Right cardiac atrium (tissue), 5 donors: ENCODE results near the gene PSMA7. TPM values are rescaled to one million over a fixed set of nuclear protein-coding genes. Genes with fewer than 3 reads are reported as not detected.

Experiments used
- polyA plus RNA-seq: library from polyadenylated mRNA; stranded (reverse); fragments of 200-250 nt; gene quantifications from one replicate; pipeline ENCODE4 v1.2.3, GENCODE V29; 2013
- total RNA-seq, 4 donors: library from RNA; stranded (reverse); fragmentation: NEBNext Ultra II Directional; extraction: Animal tissue kit (Norgen Biotek cat#: 25700); gene quantifications; one replicate each; pipeline ENCODE4 v1.2.1, GENCODE V29; 2021
- donor health status: healthy with polysubstance abuse.
- donor health status: DM: no; HTN: yes; CAD: no.
- donor health status: DM: no; HTN: no; CAD: no.
- donor health status: DM: no; HTN: yes; CAD: no; lungs with severe emphysema.
- donor health status: DM: yes; HTN: yes; CAD: no.

PSMA7 gene
- total and polyA plus RNA-seq, 5 donors = 178 to 244 (median 214) TPM

Other genes with a start within 250 kb of the PSMA7 start
- gene TAF4, start 77.5 kb downstream of the PSMA7 start, total RNA-seq = 10 to 100 TPM in 1 of 4 donors, 1 to 10 TPM in 3; 7.0 to 13.6 (median 8.6) TPM
- 3.8 TPM for gene TAF4, start 77.5 kb downstream of the PSMA7 start, polyA plus RNA-seq
- gene LSM14B, start 20.9 kb downstream of the PSMA7 start, total RNA-seq = 10 to 100 TPM; 32.9 to 45.7 (median 40.9) TPM
- 27.6 TPM for gene LSM14B, start 20.9 kb downstream of the PSMA7 start, polyA plus RNA-seq
- 1 to 10 TPM; 7.8 to 8.8 (median 8.1) TPM for gene SS18L1, start 375 bp upstream of the PSMA7 start, total RNA-seq
- 6.2 TPM for gene SS18L1, start 375 bp upstream of the PSMA7 start, polyA plus RNA-seq
- gene MTG2, start 39.6 kb upstream of the PSMA7 start, total RNA-seq = 10 to 100 TPM; 20.4 to 25.7 (median 25.1) TPM
- gene MTG2, start 39.6 kb upstream of the PSMA7 start, polyA plus RNA-seq = 29.2 TPM
- not detected for gene HRH3, start 76.9 kb upstream of the PSMA7 start, total RNA-seq
- gene HRH3, start 76.9 kb upstream of the PSMA7 start, polyA plus RNA-seq = not detected
- 10 to 100 TPM; 44.1 to 61.6 (median 44.7) TPM for gene OSBPL2, start 95.1 kb upstream of the PSMA7 start, total RNA-seq
- gene OSBPL2, start 95.1 kb upstream of the PSMA7 start, polyA plus RNA-seq = 20.0 TPM
- 10 to 100 TPM; 65.0 to 80.9 (median 73.4) TPM for gene ADRM1, start 159.6 kb upstream of the PSMA7 start, total RNA-seq
- 87.5 TPM for gene ADRM1, start 159.6 kb upstream of the PSMA7 start, polyA plus RNA-seq
- gene LAMA5, start 223.9 kb upstream of the PSMA7 start, total RNA-seq = 10 to 100 TPM; 77.4 to 97.9 (median 86.8) TPM
- gene LAMA5, start 223.9 kb upstream of the PSMA7 start, polyA plus RNA-seq = 93.7 TPM
- 100 to 1,000 TPM; 703 to 815 (median 736) TPM for gene RPS21, start 243.7 kb upstream of the PSMA7 start, total RNA-seq
- gene RPS21, start 243.7 kb upstream of the PSMA7 start, polyA plus RNA-seq = 2,060 TPM